ENCODE data around the gene NKD2. TPM values are rescaled to one million over a fixed set of nuclear protein-coding genes. Genes with fewer than 3 reads are reported as not detected.

The NKD2 gene
- total RNA-seq, 2 experiments from 2014 or later: 0.38 TPM

DNA sequence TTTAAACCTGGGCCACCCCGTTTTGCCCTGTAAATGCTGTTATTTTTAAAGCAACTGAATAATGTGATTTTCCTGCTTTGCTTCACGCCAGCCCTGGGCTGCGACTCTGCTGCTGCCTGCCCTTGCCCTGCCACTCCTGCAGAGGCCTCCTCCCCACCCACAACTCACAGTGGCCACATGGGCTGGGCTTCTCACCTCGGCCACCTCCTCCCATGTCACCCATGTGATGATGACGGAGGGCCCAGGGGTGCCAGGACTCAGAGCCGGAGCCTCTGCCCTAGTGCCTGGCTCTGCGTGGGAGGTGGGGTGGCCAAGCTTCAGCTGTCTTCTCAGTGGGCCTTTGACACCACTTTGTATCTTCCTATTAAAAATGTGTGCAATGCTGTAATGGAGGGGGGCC lies 48.1 kb upstream of the NKD2 start:
- Histone ChIP-seq H3K9me3 (ENCODE audit: low read length) (no peaks in the 10 kb centered on the region), H2AFZ (ENCODE audit: low read length) (no peak overlapping the region), H3K9me2 (ENCODE audit: insufficient read depth, low read length) (no peaks in the 10 kb centered on the region), H3K4me1 (ENCODE audit: insufficient read depth, low read length, poor library complexity, severe bottlenecking) (no peaks in the 10 kb centered on the region), H3K79me2 (ENCODE audit: insufficient read depth, low read depth, low read length) (no peaks in the 10 kb centered on the region), H3K27ac (ENCODE audit: low read depth, low read length, poor library complexity, severe bottlenecking) (no peak overlapping the region), H3K36me3 (ENCODE audit: insufficient read depth, low read length) (no peaks in the 10 kb centered on the region), H3K4me2 (ENCODE audit: low read length) (no peak overlapping the region), H4K20me1 (ENCODE audit: insufficient read depth, low read length) (no peaks in the 10 kb centered on the region), H3K4me3 (ENCODE audit: low read depth, low read length, poor library complexity, severe bottlenecking) (no peak overlapping the region)
- ChIA-PET CTCF (ENCODE audit: unreplicated experiment) (no interaction called here), POLR2A (no interaction called here)
- no peak for DNase-seq (ENCODE audit: low spot score)
- no peak for TF ChIP-seq EZH2phosphoT487 (IDR thresholded peaks at IDR 0.05; ENCODE audit: borderline replicate concordance, low read depth, low read length)
- TF ChIP-seq, protein P1, sequence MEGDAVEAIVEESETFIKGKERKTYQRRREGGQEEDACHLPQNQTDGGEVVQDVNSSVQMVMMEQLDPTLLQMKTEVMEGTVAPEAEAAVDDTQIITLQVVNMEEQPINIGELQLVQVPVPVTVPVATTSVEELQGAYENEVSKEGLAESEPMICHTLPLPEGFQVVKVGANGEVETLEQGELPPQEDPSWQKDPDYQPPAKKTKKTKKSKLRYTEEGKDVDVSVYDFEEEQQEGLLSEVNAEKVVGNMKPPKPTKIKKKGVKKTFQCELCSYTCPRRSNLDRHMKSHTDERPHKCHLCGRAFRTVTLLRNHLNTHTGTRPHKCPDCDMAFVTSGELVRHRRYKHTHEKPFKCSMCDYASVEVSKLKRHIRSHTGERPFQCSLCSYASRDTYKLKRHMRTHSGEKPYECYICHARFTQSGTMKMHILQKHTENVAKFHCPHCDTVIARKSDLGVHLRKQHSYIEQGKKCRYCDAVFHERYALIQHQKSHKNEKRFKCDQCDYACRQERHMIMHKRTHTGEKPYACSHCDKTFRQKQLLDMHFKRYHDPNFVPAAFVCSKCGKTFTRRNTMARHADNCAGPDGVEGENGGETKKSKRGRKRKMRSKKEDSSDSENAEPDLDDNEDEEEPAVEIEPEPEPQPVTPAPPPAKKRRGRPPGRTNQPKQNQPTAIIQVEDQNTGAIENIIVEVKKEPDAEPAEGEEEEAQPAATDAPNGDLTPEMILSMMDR (conservative IDR thresholded peaks at IDR 0.05; ENCODE audit: low read length): no peak
- intact Hi-C loops (cut with micrococcal nuclease; ENCODE audit: unreplicated experiment): no loop called here
- no TSS peak for BruUV-seq (replicated peaks)

DNA sequence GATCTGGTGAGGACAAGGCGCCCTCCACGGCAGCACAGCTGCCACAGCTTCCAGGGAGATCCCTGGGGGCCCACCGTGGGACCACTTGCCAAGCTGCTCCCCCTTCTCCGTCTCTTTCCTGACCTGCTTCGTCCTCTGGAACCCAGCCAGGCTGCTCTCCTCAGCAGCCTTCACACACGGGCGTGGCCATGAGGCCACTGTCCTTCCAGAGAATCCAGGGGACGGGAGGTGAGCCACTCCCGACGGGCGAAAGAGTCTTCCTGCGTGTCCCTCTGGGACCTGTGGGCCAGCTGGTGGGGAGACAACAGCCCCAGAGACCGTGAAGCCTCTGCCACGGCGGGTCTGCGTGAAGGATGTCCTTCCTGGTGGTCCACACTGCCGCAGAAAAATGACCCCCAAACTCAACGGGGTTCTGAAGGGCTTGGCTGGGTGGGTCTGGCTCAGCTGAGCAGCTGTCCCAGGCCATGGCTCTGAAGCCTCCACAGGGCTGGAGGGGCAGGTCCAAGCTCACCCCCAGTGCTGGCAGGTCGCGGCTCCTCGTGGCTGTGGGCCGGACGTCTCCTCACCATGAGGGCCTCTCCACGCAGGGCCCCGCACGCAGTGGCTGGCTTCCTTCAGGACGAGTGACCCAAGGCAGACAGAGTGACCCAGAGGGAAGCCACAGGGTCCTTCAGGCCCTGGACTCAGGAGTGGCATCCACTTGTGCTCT lies 47.4 kb upstream of the NKD2 start:
- Histone ChIP-seq H3K4me2 (ENCODE audit: low read length) (no peak overlapping the region), H3K4me1 (ENCODE audit: insufficient read depth, low read length, poor library complexity, severe bottlenecking) (no peaks in the 10 kb centered on the region), H3K27ac (ENCODE audit: low read depth, low read length, poor library complexity, severe bottlenecking) (no peak overlapping the region), H3K4me3 (ENCODE audit: low read depth, low read length, poor library complexity, severe bottlenecking) (no peak overlapping the region), H4K20me1 (ENCODE audit: insufficient read depth, low read length) (no peaks in the 10 kb centered on the region), H2AFZ (ENCODE audit: low read length) (no peak overlapping the region), H3K9me2 (ENCODE audit: insufficient read depth, low read length) (no peaks in the 10 kb centered on the region), H3K9me3 (ENCODE audit: low read length) (no peaks in the 10 kb centered on the region), H3K79me2 (ENCODE audit: insufficient read depth, low read depth, low read length) (no peaks in the 10 kb centered on the region), H3K36me3 (ENCODE audit: insufficient read depth, low read length) (no peaks in the 10 kb centered on the region)
- intact Hi-C loops (cut with micrococcal nuclease; ENCODE audit: unreplicated experiment): no loop called here
- CTCF ChIA-PET (ENCODE audit: unreplicated experiment): no interaction called here
- TF ChIP-seq, protein P1 (conservative IDR thresholded peaks at IDR 0.05; ENCODE audit: low read length): no peak
- TF ChIP-seq EZH2phosphoT487 (IDR thresholded peaks at IDR 0.05; ENCODE audit: borderline replicate concordance, low read depth, low read length): no peak
- POLR2A ChIA-PET: no interaction called here
- DNase-seq (ENCODE audit: low spot score): no peak
- BruUV-seq (replicated peaks): no TSS peak

DNA sequence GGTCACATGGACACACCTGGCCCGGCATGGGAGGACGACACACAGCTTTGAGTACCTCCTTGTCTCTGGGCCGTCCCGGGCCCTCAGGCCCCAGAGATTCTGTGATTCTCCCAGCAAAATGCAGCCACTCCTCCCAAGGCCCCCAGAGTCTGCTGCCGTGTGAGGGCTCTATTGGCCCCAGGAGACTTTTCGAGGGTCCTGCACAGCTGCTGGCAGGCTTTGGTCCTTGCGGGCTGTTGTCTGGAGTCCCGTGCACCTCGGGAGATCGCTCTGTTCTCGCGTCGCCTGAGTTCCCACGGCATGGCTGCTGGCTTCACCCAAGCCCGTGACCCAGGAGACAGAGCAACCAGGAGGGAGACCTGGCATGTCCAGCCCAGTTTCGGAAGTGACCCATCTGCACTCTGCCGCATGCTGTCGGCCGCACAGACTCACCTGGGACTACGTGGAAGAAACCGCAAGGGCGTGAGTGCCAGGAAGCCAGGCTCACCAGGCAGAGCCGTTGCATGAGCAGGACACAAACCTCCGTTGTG lies 46.8 kb upstream of the NKD2 start:
- Histone ChIP-seq H3K4me1 (ENCODE audit: insufficient read depth, low read length, poor library complexity, severe bottlenecking) (no peaks in the 10 kb centered on the region), H3K9me2 (ENCODE audit: insufficient read depth, low read length) (no peaks in the 10 kb centered on the region), H4K20me1 (ENCODE audit: insufficient read depth, low read length) (no peaks in the 10 kb centered on the region), H3K79me2 (ENCODE audit: insufficient read depth, low read depth, low read length) (no peaks in the 10 kb centered on the region), H3K4me3 (ENCODE audit: low read depth, low read length, poor library complexity, severe bottlenecking) (no peak overlapping the region), H2AFZ (ENCODE audit: low read length) (no peak overlapping the region), H3K27ac (ENCODE audit: low read depth, low read length, poor library complexity, severe bottlenecking) (no peak overlapping the region), H3K4me2 (ENCODE audit: low read length) (no peak overlapping the region), H3K9me3 (ENCODE audit: low read length) (no peaks in the 10 kb centered on the region), H3K36me3 (ENCODE audit: insufficient read depth, low read length) (no peaks in the 10 kb centered on the region)
- TF ChIP-seq, protein P1 (conservative IDR thresholded peaks at IDR 0.05; ENCODE audit: low read length): no peak
- no peak for TF ChIP-seq EZH2phosphoT487 (IDR thresholded peaks at IDR 0.05; ENCODE audit: borderline replicate concordance, low read depth, low read length)
- ChIA-PET POLR2A (no interaction called here), CTCF (ENCODE audit: unreplicated experiment) (no interaction called here)
- no TSS peak for BruUV-seq (replicated peaks)
- DNase-seq (ENCODE audit: low spot score): no peak
- intact Hi-C loops (cut with micrococcal nuclease; ENCODE audit: unreplicated experiment): no loop called here

All from OCI-LY7 (cell line).